LNCAP (cell line): ENCODE results near the gene CATSPER3.

Experiments
- CTCF ChIP-seq: fragments of 450-650 bp; IDR thresholded peaks from 2 replicates; pipeline ENCODE4 v1.5.1; 2017; ENCODE audit warnings: mild to moderate bottlenecking

Gene CATSPER3

GRCh38 chr5:134958755-134959154 is 9.0 kb upstream of the CATSPER3 start:
- TF ChIP-seq CTCF: no peak

GRCh38 chr5:134963098-134963497 is 4.6 kb upstream of the CATSPER3 start:
- TF ChIP-seq CTCF: no peak

- TF ChIP-seq CTCF: no peak
Measured at GRCh38 chr5:134964359-134965270, 3.1 kb upstream of the CATSPER3 start.

GRCh38 chr5:134965271-134965825 is 2.4 kb upstream of the CATSPER3 start:
- TF ChIP-seq CTCF: no peak

GRCh38 chr5:134968055-134968454 is 348 bp downstream of the CATSPER3 start:
- no peak for TF ChIP-seq CTCF

- TF ChIP-seq CTCF: no peak
Measured at GRCh38 chr5:134969166-134969565, 1.5 kb downstream of the CATSPER3 start.

GRCh38 chr5:134975078-134975715 is 7.5 kb downstream of the CATSPER3 start:
- TF ChIP-seq CTCF: no peak
